ENCODE data around the gene PRR19.

- TF ChIP-seq, protein P1, sequence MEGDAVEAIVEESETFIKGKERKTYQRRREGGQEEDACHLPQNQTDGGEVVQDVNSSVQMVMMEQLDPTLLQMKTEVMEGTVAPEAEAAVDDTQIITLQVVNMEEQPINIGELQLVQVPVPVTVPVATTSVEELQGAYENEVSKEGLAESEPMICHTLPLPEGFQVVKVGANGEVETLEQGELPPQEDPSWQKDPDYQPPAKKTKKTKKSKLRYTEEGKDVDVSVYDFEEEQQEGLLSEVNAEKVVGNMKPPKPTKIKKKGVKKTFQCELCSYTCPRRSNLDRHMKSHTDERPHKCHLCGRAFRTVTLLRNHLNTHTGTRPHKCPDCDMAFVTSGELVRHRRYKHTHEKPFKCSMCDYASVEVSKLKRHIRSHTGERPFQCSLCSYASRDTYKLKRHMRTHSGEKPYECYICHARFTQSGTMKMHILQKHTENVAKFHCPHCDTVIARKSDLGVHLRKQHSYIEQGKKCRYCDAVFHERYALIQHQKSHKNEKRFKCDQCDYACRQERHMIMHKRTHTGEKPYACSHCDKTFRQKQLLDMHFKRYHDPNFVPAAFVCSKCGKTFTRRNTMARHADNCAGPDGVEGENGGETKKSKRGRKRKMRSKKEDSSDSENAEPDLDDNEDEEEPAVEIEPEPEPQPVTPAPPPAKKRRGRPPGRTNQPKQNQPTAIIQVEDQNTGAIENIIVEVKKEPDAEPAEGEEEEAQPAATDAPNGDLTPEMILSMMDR (IDR thresholded peaks at IDR 0.05), result no peak
- no peak for TF ChIP-seq EP300 (IDR thresholded peaks at IDR 0.05)
- no peak for TF ChIP-seq POLR2AphosphoS5 (IDR thresholded peaks at IDR 0.05)
- no peak for TF ChIP-seq POLR2A (IDR thresholded peaks at IDR 0.05)
Observed at GRCh38 chr19:42303101-42303464, 1.2 kb downstream of the PRR19 start.

Data from upper lobe of left lung (tissue), 4 donors.